Measurements from ENCODE around the gene ADIPOR2. TPM values are rescaled to one million over a fixed set of nuclear protein-coding genes. Genes with fewer than 3 reads are reported as not detected.

Gene ADIPOR2
- total RNA-seq, 1 experiment from 2014 or later: 23.0 TPM

GRCh38 chr12:1758376-1758775 is 67.5 kb downstream of the ADIPOR2 start:
- Histone ChIP-seq H3K27me3 (ENCODE audit: control insufficient read depth, insufficient read depth, low read length) (no peaks in the 10 kb centered on the region), H3K36me3 (replicated peaks; ENCODE audit: control insufficient read depth, insufficient read depth, low read length) (peaks cover 2% of the 10 kb centered on the region; the same call in 1 of the 2 replicates)
- DNase-seq: no peak

GRCh38 chr12:1758887-1759286 is 68.0 kb downstream of the ADIPOR2 start:
- Histone ChIP-seq H3K27me3 (ENCODE audit: control insufficient read depth, insufficient read depth, low read length) (no peaks in the 10 kb centered on the region), H3K4me3 (ENCODE audit: insufficient read depth, low read depth, low read length) (no peak overlapping the region), H3K36me3 (replicated peaks; ENCODE audit: control insufficient read depth, insufficient read depth, low read length) (peaks cover 2% of the 10 kb centered on the region; the same call in 1 of the 2 replicates)
- no peak for DNase-seq

More at GRCh38 chr12:1758376-1758775, 67.5 kb downstream of the ADIPOR2 start:
- H3K4me3 ChIP-seq (ENCODE audit: insufficient read depth, low read depth, low read length): no peak overlapping the region

GRCh38 chr12:1760566-1761382 is 69.9 kb downstream of the ADIPOR2 start:
- Histone ChIP-seq H3K27me3 (ENCODE audit: control insufficient read depth, insufficient read depth, low read length) (no peaks in the 10 kb centered on the region), H3K36me3 (replicated peaks; ENCODE audit: control insufficient read depth, insufficient read depth, low read length) (peaks cover 2% of the 10 kb centered on the region; the same call in 1 of the 2 replicates), H3K4me3 (ENCODE audit: insufficient read depth, low read depth, low read length) (no peak overlapping the region)
- no peak for DNase-seq

GRCh38 chr12:1761857-1762256 is 71.0 kb downstream of the ADIPOR2 start:
- H3K4me3 ChIP-seq (ENCODE audit: insufficient read depth, low read depth, low read length): no peak overlapping the region
- no peaks in the 10 kb centered on the region for H3K27me3 ChIP-seq (ENCODE audit: control insufficient read depth, insufficient read depth, low read length)
- no peak for DNase-seq
- H3K36me3 ChIP-seq (replicated peaks; ENCODE audit: control insufficient read depth, insufficient read depth, low read length): peaks cover 2% of the 10 kb centered on the region; the same call in 1 of the 2 replicates

GRCh38 chr12:1763153-1763552 is 72.3 kb downstream of the ADIPOR2 start:
- H3K27me3 ChIP-seq (ENCODE audit: control insufficient read depth, insufficient read depth, low read length): no peaks in the 10 kb centered on the region
- no peak overlapping the region for H3K4me3 ChIP-seq (ENCODE audit: insufficient read depth, low read depth, low read length)
- H3K36me3 ChIP-seq (replicated peaks; ENCODE audit: control insufficient read depth, insufficient read depth, low read length): no peaks in the 10 kb centered on the region
- no peak for DNase-seq

- no peak for DNase-seq
- Histone ChIP-seq H3K27me3 (ENCODE audit: control insufficient read depth, insufficient read depth, low read length) (no peaks in the 10 kb centered on the region), H3K36me3 (replicated peaks; ENCODE audit: control insufficient read depth, insufficient read depth, low read length) (no peaks in the 10 kb centered on the region), H3K4me3 (ENCODE audit: insufficient read depth, low read depth, low read length) (no peak overlapping the region)
These were observed 75.2 kb downstream of the ADIPOR2 start for GRCh38 chr12:1766110-1766509.

GRCh38 chr12:1767407-1768090 is 76.7 kb downstream of the ADIPOR2 start:
- Histone ChIP-seq H3K4me3 (ENCODE audit: insufficient read depth, low read depth, low read length) (no peak overlapping the region), H3K36me3 (replicated peaks; ENCODE audit: control insufficient read depth, insufficient read depth, low read length) (no peaks in the 10 kb centered on the region), H3K27me3 (ENCODE audit: control insufficient read depth, insufficient read depth, low read length) (no peaks in the 10 kb centered on the region)
- DNase-seq: no peak

- DNase-seq: no peak
- Histone ChIP-seq H3K27me3 (ENCODE audit: control insufficient read depth, insufficient read depth, low read length) (no peaks in the 10 kb centered on the region), H3K36me3 (replicated peaks; ENCODE audit: control insufficient read depth, insufficient read depth, low read length) (no peaks in the 10 kb centered on the region), H3K4me3 (ENCODE audit: insufficient read depth, low read depth, low read length) (no peak overlapping the region)
These were observed 77.7 kb downstream of the ADIPOR2 start for GRCh38 chr12:1768615-1769014.

- Histone ChIP-seq H3K27me3 (ENCODE audit: control insufficient read depth, insufficient read depth, low read length) (no peaks in the 10 kb centered on the region), H3K4me3 (ENCODE audit: insufficient read depth, low read depth, low read length) (no peak overlapping the region), H3K36me3 (replicated peaks; ENCODE audit: control insufficient read depth, insufficient read depth, low read length) (no peaks in the 10 kb centered on the region)
- no peak for DNase-seq
These were observed 79.1 kb downstream of the ADIPOR2 start for GRCh38 chr12:1769809-1770494.

GRCh38 chr12:1773937-1774655 is 83.2 kb downstream of the ADIPOR2 start:
- Histone ChIP-seq H3K36me3 (replicated peaks; ENCODE audit: control insufficient read depth, insufficient read depth, low read length) (no peaks in the 10 kb centered on the region), H3K27me3 (ENCODE audit: control insufficient read depth, insufficient read depth, low read length) (no peaks in the 10 kb centered on the region), H3K4me3 (ENCODE audit: insufficient read depth, low read depth, low read length) (no peak overlapping the region)
- no peak for DNase-seq

GRCh38 chr12:1776170-1776921 is 85.5 kb downstream of the ADIPOR2 start:
- Histone ChIP-seq H3K36me3 (replicated peaks; ENCODE audit: control insufficient read depth, insufficient read depth, low read length) (no peaks in the 10 kb centered on the region; the same call in 1 of the 2 replicates), H3K4me3 (ENCODE audit: insufficient read depth, low read depth, low read length) (no peak overlapping the region), H3K27me3 (ENCODE audit: control insufficient read depth, insufficient read depth, low read length) (no peaks in the 10 kb centered on the region)
- no peak for DNase-seq

GRCh38 chr12:1777798-1778197 is 86.9 kb downstream of the ADIPOR2 start:
- Histone ChIP-seq H3K27me3 (ENCODE audit: control insufficient read depth, insufficient read depth, low read length) (no peaks in the 10 kb centered on the region), H3K36me3 (replicated peaks; ENCODE audit: control insufficient read depth, insufficient read depth, low read length) (no peaks in the 10 kb centered on the region; the same call in 1 of the 2 replicates), H3K4me3 (ENCODE audit: insufficient read depth, low read depth, low read length) (no peak overlapping the region)
- no peak for DNase-seq

GRCh38 chr12:1778911-1779310 is 88.0 kb downstream of the ADIPOR2 start:
- no peaks in the 10 kb centered on the region; the same call in 1 of the 2 replicates for H3K36me3 ChIP-seq (replicated peaks; ENCODE audit: control insufficient read depth, insufficient read depth, low read length)
- DNase-seq: no peak
- no peak overlapping the region for H3K4me3 ChIP-seq (ENCODE audit: insufficient read depth, low read depth, low read length)
- no peaks in the 10 kb centered on the region for H3K27me3 ChIP-seq (ENCODE audit: control insufficient read depth, insufficient read depth, low read length)
